IMR-90 (cell line): ENCODE results near the gene PPM1H. TPM values are rescaled to one million over a fixed set of nuclear protein-coding genes. Genes with fewer than 3 reads are reported as not detected.

Experiments
- ATAC-seq: fragments of 200-7000 bp; cut with Tn5 transposase; 2 replicates; pipeline ENCODE4 v1.9.1; 2020; ENCODE audit warnings: low read depth, mild to moderate bottlenecking, moderate library complexity
- BruUV-seq: library from RNA; stranded (reverse); fragments of 400-500 nt; replicated peaks from 2 replicates; lab custom pipeline; 2021; lab: Mats Ljungman, UMichigan
- CTCF ChIA-PET: fragments of 300-600 bp; formaldehyde crosslinking; extraction: SDS; loops from one replicate; lab custom pipeline; 2021; ENCODE audit warnings: antibody characterized with exemption; lab: Yijun Ruan, JAX
- POLR2A ChIA-PET: fragments of 300-600 bp; sonication (Branson Sonifier 250); formaldehyde crosslinking; loops from one replicate; lab custom pipeline; 2022; ENCODE audit warnings: antibody characterized with exemption; ENCODE audit not compliant: unreplicated experiment; lab: Charles Lee
- DNase-seq: peaks from one replicate; pipeline ENCODE4 v3.0.0; 2013
- H2AFZ ChIP-seq: replicated peaks from 2 replicates; pipeline ENCODE3; 2013; ENCODE audit warnings: low read length, mild to moderate bottlenecking; ENCODE audit not compliant: poor library complexity
- H2AK5ac ChIP-seq: 2 replicates; pipeline ENCODE4 v1.6.1; 2013; ENCODE audit warnings: low read depth, low read length, inconsistent platforms
- H2AK9ac ChIP-seq: replicated peaks from 2 replicates; pipeline ENCODE3; 2013; ENCODE audit warnings: mild to moderate bottlenecking, low read depth, low read length, moderate library complexity; ENCODE audit not compliant: poor library complexity
- H2BK120ac ChIP-seq: 2 replicates; pipeline ENCODE4 v1.6.1; 2013; ENCODE audit warnings: low read depth, low read length, inconsistent platforms
- H2BK15ac ChIP-seq: 3 replicates; pipeline ENCODE4 v1.6.1; 2013; ENCODE audit warnings: low read depth, low read length, inconsistent platforms
- H2BK20ac ChIP-seq: 2 replicates; pipeline ENCODE4 v1.6.1; 2013; ENCODE audit warnings: low read depth, mild to moderate bottlenecking, inconsistent platforms, low read length, moderate library complexity
- H2BK5ac ChIP-seq: 2 replicates; pipeline ENCODE4 v1.6.1; 2013; ENCODE audit warnings: mild to moderate bottlenecking, low read depth, low read length, inconsistent platforms; ENCODE audit not compliant: poor library complexity, severe bottlenecking
- H3K14ac ChIP-seq: replicated peaks from 2 replicates; pipeline ENCODE4 v1.6.1; 2013; ENCODE audit warnings: low read depth, low read length, inconsistent platforms
- H3K18ac ChIP-seq: 2 replicates; pipeline ENCODE4 v1.6.1; 2013; ENCODE audit warnings: low read depth, low read length, control low read depth
- H3K23ac ChIP-seq: 2 replicates; pipeline ENCODE4 v1.6.1; 2013; ENCODE audit warnings: low read depth, low read length, inconsistent platforms
- H3K27ac ChIP-seq: 2 replicates; pipeline ENCODE4 v1.5.1; 2013; ENCODE audit warnings: mild to moderate bottlenecking, control low read depth, low read length; ENCODE audit not compliant: insufficient read depth
- H3K27me3 ChIP-seq: 2 replicates; pipeline ENCODE4 v1.6.1; 2013; ENCODE audit warnings: low read length; ENCODE audit not compliant: control insufficient read depth, insufficient read depth
- H3K36me3 ChIP-seq: 2 replicates; pipeline ENCODE4 v1.6.1; 2013; ENCODE audit warnings: low read length, mixed read lengths; ENCODE audit not compliant: control insufficient read depth, insufficient read depth
- H3K4ac ChIP-seq: 2 replicates; pipeline ENCODE4 v1.6.1; 2013; ENCODE audit warnings: low read depth, low read length, inconsistent platforms
- H3K4me1 ChIP-seq: 2 replicates; pipeline ENCODE4 v1.6.1; 2013; ENCODE audit warnings: low read length, mixed read lengths; ENCODE audit not compliant: control insufficient read depth, insufficient read depth
- H3K4me2 ChIP-seq: 2 replicates; pipeline ENCODE4 v1.6.1; 2013; ENCODE audit warnings: low read depth, mild to moderate bottlenecking, control low read depth, low read length, moderate library complexity
- H3K4me3 ChIP-seq: 2 replicates; pipeline ENCODE4 v1.5.1; 2013; ENCODE audit warnings: low read depth, mild to moderate bottlenecking, control low read depth, low read length, moderate library complexity; ENCODE audit not compliant: insufficient read depth
- H3K56ac ChIP-seq: 2 replicates; pipeline ENCODE4 v1.6.1; 2013; ENCODE audit warnings: low read length, inconsistent platforms; ENCODE audit not compliant: insufficient read depth; ENCODE audit errors: extremely low read depth
- H3K79me1 ChIP-seq, 2 experiments: 2 replicates each; pipeline ENCODE4 v1.6.1; 2013; ENCODE audit warnings: low read length in 2 of 2, inconsistent platforms in 1 of 2, low read depth in 1 of 2
- H3K9ac ChIP-seq: 2 replicates; pipeline ENCODE4 v1.6.1; 2013; ENCODE audit warnings: low read depth, low read length, control low read depth
- H3K9me1 ChIP-seq: 2 replicates; pipeline ENCODE4 v1.6.1; 2013; ENCODE audit warnings: low read length, inconsistent platforms; ENCODE audit not compliant: insufficient read depth
- H3K9me3 ChIP-seq: 2 replicates; pipeline ENCODE4 v1.6.1; 2013; ENCODE audit warnings: low read length; ENCODE audit not compliant: control insufficient read depth, insufficient read depth
- H4K20me1 ChIP-seq: 2 replicates; pipeline ENCODE4 v1.6.1; 2013; ENCODE audit warnings: low read length, inconsistent platforms; ENCODE audit not compliant: insufficient read depth
- H4K5ac ChIP-seq: 2 replicates; pipeline ENCODE4 v1.6.1; 2013; ENCODE audit warnings: mild to moderate bottlenecking, low read depth, low read length, control low read depth
- H4K8ac ChIP-seq, 2 experiments: 2 replicates each; pipeline ENCODE4 v1.6.1; 2013; ENCODE audit warnings: low read depth in 2 of 2, low read length in 2 of 2, control low read depth in 1 of 2, inconsistent platforms in 1 of 2
- H4K91ac ChIP-seq: 2 replicates; pipeline ENCODE4 v1.6.1; 2013; ENCODE audit warnings: low read depth, low read length, inconsistent platforms; ENCODE audit not compliant: insufficient read depth
- BHLHE40 ChIP-seq: fragments of 150-350 bp; IDR thresholded peaks from 2 replicates; pipeline ENCODE4 v1.6.1; 2016; ENCODE audit warnings: mild to moderate bottlenecking, low read depth, low read length
- FOS ChIP-seq: fragments of 150-350 bp; IDR thresholded peaks from 2 replicates; pipeline ENCODE4 v1.6.1; 2016; ENCODE audit warnings: low read depth, low read length
- RCOR1 ChIP-seq: IDR thresholded peaks from 2 replicates; pipeline ENCODE4 v1.6.1; 2012; ENCODE audit warnings: mild to moderate bottlenecking, low read length, improper control_type of control experiment; ENCODE audit not compliant: insufficient replicate concordance
- WGBS, 2 experiments: methylation state at CpG; one replicate each; pipeline versions ENCODE4 v1.1.5 to v1.1.7; 2013; ENCODE audit warnings: missing lambda C conversion rate in 2 of 2; ENCODE audit not compliant: insufficient read length in 1 of 2; ENCODE audit errors: extremely low coverage in 2 of 2; 5-methylcytosine and 5-hydroxymethylcytosine counted together
- dilution Hi-C: fragments of 300-500 bp; cut with HindIII; formaldehyde crosslinking; loops from one replicate; pipeline ENCODE4 v1.14.3; 2018; ENCODE audit warnings: low sequenced_read_pairs; ENCODE audit not compliant: unreplicated experiment
- in situ Hi-C: fragments of 300-500 bp; cut with MboI; formaldehyde crosslinking; loops from 3 replicates; pipeline ENCODE4 v1.14.3; 2019; ENCODE audit warnings: low sequenced_read_pairs, inconsistent platforms, mixed read lengths
- intact Hi-C: fragments of 100-400 bp; cut with micrococcal nuclease; formaldehyde crosslinking; loops from 2 replicates; pipeline ENCODE4 v1.10.0; 2022
- polyA plus RNA-seq, 3 experiments: library from polyadenylated mRNA; depleted of rRNA; stranded (reverse); fragments of >200 nt; gene quantifications; 2 replicates each; pipeline ENCODE4 v1.2.3, GENCODE V29; 2012; ENCODE audit warnings: low replicate concordance in 1 of 3
- total RNA-seq: library from RNA; depleted of rRNA; stranded (reverse); fragments of >200 nt; gene quantifications from 2 replicates; pipeline ENCODE4 v1.2.3, GENCODE V29; 2012
- TF ChIP-seq, protein P1 (sequence below): fragments of 150-350 bp; IDR thresholded peaks from 2 replicates; pipeline ENCODE4 v1.6.1; 2016; ENCODE audit warnings: low read depth, mild to moderate bottlenecking, low read length, moderate library complexity, borderline replicate concordance
- TF ChIP-seq, protein P2 (sequence below): conservative IDR thresholded peaks from 2 replicates; pipeline ENCODE4 v1.5.1; 2012; ENCODE audit warnings: mild to moderate bottlenecking, low read depth, low read length, improper control_type of control experiment

PPM1H gene
- total and polyA plus RNA-seq, 2 of the 4 experiments (the other 2 are of a cell fraction) = 0.14 to 0.18 TPM

DNA sequence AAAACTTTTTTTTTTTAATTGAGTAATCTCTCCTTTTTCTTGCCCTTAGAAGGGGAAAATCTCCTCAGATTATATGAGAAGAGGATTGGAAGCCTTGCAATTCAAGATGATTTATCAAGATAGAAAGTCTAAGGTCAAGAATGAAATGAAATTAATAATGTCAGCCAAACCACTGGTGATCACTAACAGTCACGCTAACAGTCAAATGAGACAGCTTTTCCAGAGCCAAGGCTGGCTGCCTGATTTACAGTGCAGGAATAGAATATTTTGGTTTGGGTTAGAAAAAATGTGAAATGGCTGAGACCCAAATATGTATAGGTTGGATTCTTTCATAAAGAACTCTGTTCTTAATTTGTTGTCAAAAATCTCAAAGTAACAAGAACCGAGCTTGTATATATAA, 204.3 kb downstream of the PPM1H start:
- BruUV-seq = no TSS peak
- H2AK9ac ChIP-seq = no peak overlapping the region
- no peak overlapping the region for H2BK20ac ChIP-seq
- intact Hi-C loops (no loop called here), in situ Hi-C loops (no loop called here), dilution Hi-C loops (no loop called here)
- WGBS, 2 experiments = no CpG with 5 or more reads among the region's 2 CpGs
- H3K56ac ChIP-seq = no peak overlapping the region
- H4K91ac ChIP-seq = no peak overlapping the region
- peaks cover 16% of the 10 kb centered on the region for H3K4me1 ChIP-seq
- 0 out of 3 replicates have a peak overlapping the region, but pooled peaks have one; percentile 9 for H2BK15ac ChIP-seq
- no peak overlapping the region for H2AK5ac ChIP-seq
- H3K9me3 ChIP-seq = no peaks in the 10 kb centered on the region
- H3K9ac ChIP-seq = 0 out of 2 replicates have a peak overlapping the region, but pooled peaks have one; percentile 22
- H3K4me2 ChIP-seq = peak overlapping the region; percentile 99; the same call in 1 of the 2 replicates
- H3K27me3 ChIP-seq = no peaks in the 10 kb centered on the region
- ChIA-PET POLR2A (no interaction called here), CTCF (interaction anchor here (0.6 kb wide), 1 partner anchor 90 kb away, joined by 6 read pairs; no protein-coding TSS in a partner anchor)
- no peaks in the 10 kb centered on the region for H4K20me1 ChIP-seq
- H2BK120ac ChIP-seq = peak overlapping the region; percentile 6; the same call in 1 of the 2 replicates
- H3K36me3 ChIP-seq = no peaks in the 10 kb centered on the region
- ATAC-seq (peak; percentile 31), DNase-seq (peak; percentile 67)
- no peak overlapping the region for H3K14ac ChIP-seq
- no peak overlapping the region for H3K4ac ChIP-seq
- TF ChIP-seq, protein P1, sequence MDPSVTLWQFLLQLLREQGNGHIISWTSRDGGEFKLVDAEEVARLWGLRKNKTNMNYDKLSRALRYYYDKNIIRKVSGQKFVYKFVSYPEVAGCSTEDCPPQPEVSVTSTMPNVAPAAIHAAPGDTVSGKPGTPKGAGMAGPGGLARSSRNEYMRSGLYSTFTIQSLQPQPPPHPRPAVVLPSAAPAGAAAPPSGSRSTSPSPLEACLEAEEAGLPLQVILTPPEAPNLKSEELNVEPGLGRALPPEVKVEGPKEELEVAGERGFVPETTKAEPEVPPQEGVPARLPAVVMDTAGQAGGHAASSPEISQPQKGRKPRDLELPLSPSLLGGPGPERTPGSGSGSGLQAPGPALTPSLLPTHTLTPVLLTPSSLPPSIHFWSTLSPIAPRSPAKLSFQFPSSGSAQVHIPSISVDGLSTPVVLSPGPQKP = no peak
- TF ChIP-seq FOS = no peak
- TF ChIP-seq RCOR1 = no peak
- TF ChIP-seq, protein P2, sequence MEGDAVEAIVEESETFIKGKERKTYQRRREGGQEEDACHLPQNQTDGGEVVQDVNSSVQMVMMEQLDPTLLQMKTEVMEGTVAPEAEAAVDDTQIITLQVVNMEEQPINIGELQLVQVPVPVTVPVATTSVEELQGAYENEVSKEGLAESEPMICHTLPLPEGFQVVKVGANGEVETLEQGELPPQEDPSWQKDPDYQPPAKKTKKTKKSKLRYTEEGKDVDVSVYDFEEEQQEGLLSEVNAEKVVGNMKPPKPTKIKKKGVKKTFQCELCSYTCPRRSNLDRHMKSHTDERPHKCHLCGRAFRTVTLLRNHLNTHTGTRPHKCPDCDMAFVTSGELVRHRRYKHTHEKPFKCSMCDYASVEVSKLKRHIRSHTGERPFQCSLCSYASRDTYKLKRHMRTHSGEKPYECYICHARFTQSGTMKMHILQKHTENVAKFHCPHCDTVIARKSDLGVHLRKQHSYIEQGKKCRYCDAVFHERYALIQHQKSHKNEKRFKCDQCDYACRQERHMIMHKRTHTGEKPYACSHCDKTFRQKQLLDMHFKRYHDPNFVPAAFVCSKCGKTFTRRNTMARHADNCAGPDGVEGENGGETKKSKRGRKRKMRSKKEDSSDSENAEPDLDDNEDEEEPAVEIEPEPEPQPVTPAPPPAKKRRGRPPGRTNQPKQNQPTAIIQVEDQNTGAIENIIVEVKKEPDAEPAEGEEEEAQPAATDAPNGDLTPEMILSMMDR = no peak
- no peak for TF ChIP-seq BHLHE40
- H4K5ac ChIP-seq = no peak overlapping the region
- H3K27ac ChIP-seq = 0 out of 2 replicates have a peak overlapping the region, but pooled peaks have one; percentile 9
- H3K18ac ChIP-seq = no peak overlapping the region
- H2AFZ ChIP-seq = no peak overlapping the region
- H3K4me3 ChIP-seq = no peak overlapping the region
- H4K8ac ChIP-seq = no peak overlapping the region; a peak in 1 of 4 replicates
- H3K23ac ChIP-seq = no peak overlapping the region
- H2BK5ac ChIP-seq = peak overlapping the region; percentile 28
- no peaks in the 10 kb centered on the region for H3K79me1 ChIP-seq
- H3K9me1 ChIP-seq = peaks cover 7% of the 10 kb centered on the region; the same call in 1 of the 2 replicates
